GM20000 (cell line): ENCODE results near the gene ACSS3.
"Not testable (repeated sequence)": the region's sequence is repeated elsewhere in the genome, so short reads cannot be mapped to it uniquely, and the experiment has no call there.

Experiments used
- DNase-seq: peaks from one replicate; pipeline ENCODE4 v3.0.0; 2012; ENCODE audit warnings: low spot score
- TF ChIP-seq, protein P1 (sequence below): IDR thresholded peaks from 2 replicates; pipeline ENCODE4 v1.5.1; 2012; ENCODE audit warnings: mild to moderate bottlenecking, control low read depth; ENCODE audit errors: extremely low read depth, missing control alignments

ACSS3 gene, protein sequence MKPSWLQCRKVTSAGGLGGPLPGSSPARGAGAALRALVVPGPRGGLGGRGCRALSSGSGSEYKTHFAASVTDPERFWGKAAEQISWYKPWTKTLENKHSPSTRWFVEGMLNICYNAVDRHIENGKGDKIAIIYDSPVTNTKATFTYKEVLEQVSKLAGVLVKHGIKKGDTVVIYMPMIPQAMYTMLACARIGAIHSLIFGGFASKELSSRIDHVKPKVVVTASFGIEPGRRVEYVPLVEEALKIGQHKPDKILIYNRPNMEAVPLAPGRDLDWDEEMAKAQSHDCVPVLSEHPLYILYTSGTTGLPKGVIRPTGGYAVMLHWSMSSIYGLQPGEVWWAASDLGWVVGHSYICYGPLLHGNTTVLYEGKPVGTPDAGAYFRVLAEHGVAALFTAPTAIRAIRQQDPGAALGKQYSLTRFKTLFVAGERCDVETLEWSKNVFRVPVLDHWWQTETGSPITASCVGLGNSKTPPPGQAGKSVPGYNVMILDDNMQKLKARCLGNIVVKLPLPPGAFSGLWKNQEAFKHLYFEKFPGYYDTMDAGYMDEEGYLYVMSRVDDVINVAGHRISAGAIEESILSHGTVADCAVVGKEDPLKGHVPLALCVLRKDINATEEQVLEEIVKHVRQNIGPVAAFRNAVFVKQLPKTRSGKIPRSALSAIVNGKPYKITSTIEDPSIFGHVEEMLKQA

DNA sequence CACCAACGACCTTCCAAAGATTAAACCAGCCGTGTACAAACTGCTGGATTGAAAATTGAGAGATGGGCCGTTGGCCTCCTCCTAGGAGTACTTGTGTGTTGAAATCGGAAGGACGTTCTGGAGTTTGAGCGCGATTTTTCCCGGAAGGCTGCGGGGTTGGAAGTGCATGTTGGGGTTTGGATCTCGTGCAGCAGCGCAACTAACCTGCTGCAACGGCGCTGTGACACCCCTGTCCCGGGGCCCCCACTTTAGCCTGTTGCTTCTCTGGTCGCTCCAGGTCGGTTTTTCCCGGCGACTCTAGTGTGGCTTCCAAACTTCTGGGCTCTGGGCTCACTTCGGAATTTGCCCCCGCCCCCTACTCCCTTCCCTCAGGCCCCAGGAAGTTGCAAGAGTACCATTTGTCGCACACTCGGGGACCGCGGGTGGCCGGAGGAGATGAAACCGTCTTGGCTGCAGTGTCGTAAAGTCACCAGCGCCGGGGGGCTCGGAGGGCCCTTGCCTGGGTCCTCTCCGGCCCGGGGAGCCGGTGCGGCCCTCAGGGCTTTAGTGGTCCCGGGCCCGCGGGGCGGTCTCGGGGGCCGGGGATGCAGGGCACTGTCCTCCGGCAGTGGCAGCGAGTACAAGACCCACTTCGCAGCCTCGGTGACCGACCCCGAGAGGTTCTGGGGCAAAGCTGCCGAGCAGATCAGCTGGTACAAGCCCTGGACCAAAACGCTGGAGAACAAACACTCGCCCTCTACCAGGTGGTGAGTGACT is at the start of gene ACSS3:
Gene ACSS3 (plus strand): TSS at position 394 of the 756 bp plus-strand sequence. CDS start 42 bp downstream, at position 436.
- TF ChIP-seq, protein P1, sequence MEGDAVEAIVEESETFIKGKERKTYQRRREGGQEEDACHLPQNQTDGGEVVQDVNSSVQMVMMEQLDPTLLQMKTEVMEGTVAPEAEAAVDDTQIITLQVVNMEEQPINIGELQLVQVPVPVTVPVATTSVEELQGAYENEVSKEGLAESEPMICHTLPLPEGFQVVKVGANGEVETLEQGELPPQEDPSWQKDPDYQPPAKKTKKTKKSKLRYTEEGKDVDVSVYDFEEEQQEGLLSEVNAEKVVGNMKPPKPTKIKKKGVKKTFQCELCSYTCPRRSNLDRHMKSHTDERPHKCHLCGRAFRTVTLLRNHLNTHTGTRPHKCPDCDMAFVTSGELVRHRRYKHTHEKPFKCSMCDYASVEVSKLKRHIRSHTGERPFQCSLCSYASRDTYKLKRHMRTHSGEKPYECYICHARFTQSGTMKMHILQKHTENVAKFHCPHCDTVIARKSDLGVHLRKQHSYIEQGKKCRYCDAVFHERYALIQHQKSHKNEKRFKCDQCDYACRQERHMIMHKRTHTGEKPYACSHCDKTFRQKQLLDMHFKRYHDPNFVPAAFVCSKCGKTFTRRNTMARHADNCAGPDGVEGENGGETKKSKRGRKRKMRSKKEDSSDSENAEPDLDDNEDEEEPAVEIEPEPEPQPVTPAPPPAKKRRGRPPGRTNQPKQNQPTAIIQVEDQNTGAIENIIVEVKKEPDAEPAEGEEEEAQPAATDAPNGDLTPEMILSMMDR = no peak
- no peak for DNase-seq

DNA sequence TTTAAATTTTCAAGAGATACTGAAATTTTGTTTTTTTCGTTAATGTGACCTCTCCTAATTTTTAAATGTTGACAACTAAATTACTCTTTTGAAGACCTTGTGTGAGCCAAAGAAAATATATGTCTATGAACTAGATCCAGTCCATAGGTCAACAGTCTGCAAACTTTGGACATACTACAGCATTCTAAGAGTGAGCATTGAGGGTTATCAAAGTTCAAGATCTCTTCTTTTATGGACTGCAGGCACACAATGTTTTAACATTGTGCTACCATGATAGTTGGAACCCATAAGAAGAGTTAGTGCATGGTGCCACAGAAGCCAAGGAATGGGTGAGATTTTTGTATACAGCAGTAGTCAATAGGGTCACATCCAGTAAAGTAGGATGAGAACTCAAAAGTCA is 43.0 kb upstream of the ACSS3 start:
- TF ChIP-seq, protein P1 = no peak

DNA sequence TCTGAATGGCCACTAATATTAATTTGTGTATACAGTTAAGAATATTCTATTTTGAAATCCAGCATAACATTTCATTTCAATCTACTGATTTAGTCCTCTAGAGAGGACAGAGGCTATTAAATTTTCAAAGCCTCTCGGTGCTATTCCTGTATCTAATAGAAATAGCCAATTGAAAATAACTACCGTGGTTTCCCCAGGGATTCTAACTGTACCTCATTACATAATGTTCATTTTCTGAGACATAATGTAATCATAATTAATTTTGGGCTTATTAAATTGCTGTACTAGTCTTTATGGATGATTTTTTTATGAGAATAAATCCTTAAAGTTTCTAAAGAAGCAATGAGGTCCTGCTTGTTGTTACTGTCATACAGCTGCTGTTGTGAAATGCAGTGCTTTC is 38.6 kb upstream of the ACSS3 start:
- DNase-seq = no peak
- TF ChIP-seq, protein P1 = no peak

More for the DNA sequence above, 43.0 kb upstream of the ACSS3 start:
- DNase-seq = no peak

DNA sequence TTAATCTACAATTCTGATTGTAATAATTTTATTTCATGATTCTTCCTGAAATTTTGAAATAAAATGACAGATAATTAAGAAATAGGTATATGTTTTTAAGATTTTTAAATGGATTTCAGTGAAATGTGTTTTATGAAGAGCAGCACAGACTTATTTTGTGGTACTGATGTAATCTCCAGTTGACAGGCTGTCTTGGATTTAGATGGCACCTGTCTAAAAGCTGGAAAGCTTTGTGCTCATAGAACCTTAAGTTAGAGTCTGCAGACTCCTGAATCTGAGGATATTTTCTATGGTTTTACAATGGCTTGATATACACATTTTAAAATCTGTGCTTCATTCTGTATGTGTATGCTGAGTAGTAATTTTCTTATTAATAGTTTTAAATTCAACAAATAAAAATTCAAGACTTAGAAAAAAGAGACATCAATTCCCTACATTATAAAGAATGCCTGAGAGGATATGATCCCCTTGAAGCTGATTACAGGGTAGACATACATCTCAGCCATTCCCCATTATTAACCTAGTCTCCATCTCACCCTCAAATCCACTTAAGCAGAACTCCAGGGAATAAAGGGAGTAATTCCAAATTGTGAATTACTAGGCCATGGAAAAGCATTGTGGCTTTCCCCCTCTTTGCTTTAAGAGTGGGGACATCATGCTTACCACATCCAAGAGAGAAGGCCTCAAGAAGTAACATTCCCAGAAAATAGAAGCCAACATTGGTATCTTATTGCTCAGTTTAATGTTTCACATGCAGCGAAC is 33.7 kb upstream of the ACSS3 start:
- DNase-seq = no peak

DNA sequence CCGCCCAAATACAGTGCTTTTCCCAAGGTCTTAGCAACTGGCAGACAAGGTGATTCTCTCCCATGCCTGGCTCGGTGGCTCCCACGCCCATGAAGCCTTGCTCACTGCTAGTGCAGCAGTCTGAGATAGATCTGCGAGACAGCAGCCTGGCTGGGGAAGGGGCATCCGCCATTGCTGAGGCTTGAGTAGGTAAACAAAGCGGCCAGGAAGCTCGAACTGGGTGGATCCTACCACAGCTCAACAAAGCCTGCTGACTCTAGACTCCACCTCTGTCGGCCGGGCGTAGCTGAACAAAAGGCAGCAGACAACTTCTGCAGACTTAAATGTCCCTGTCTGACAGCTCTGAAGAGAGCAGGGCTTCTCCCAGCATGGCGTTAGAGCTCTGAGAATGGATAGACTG is 12.9 kb upstream of the ACSS3 start:
- DNase-seq = not testable (repeated sequence)

More for the DNA sequence above, 33.7 kb upstream of the ACSS3 start:
- TF ChIP-seq, protein P1 = no peak

DNA sequence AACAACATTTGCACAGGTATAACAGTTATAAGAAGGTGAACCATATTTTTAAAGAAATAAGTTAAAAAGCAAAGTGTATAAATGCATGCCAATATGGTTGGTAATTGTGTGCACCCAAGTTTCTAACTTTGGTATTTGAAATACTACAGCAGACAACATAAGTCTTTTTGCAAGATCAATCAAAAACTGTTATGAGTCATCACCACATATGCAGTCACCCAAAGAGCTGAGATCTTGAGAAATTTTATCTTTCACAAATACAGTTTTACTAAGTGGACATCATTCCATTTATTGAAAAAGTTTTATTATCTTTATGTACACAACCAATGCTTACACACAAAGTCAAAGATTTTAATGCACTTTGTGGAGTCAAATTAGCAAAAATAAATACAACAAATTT is 7.0 kb upstream of the ACSS3 start:
- TF ChIP-seq, protein P1 = no peak
- no peak for DNase-seq

DNA sequence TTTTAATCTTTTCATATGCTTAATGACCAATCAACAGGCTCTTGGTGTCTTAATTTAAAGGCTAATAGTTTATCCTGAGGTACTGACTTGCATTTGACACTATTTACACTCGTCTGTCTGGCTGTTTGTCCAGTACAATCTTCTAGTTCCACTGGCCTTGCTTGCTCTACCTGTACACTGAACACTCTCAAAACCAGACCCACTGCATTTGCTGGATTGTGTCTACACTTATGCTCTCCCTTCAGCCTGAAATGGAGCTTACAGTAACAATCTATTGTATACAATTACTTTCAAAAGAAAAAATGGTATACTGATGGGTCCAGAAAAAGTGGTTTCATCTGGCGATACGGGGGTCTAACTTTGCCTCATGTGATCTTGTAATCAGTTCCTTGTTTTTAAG is 2.3 kb upstream of the ACSS3 start:
- TF ChIP-seq, protein P1 = no peak
- DNase-seq = no peak
